Measurements from ENCODE around the gene CETP.
"Not testable (repeated sequence)": the region's sequence is repeated elsewhere in the genome, so short reads cannot be mapped to it uniquely, and the experiment has no call there.

Gene CETP

GRCh38 chr16:56970934-56971767 lies 9.4 kb downstream of the CETP start:
- H3K4me3 ChIP-seq (ENCODE audit: insufficient read depth, low read depth, low read length, poor library complexity, severe bottlenecking), result no peak overlapping the region
- no peaks in the 10 kb centered on the region for H3K9me3 ChIP-seq (ENCODE audit: control insufficient read depth, low read length)
- peak in 2 of 3 donors; percentile 27 to 29 for DNase-seq
- no peaks in the 10 kb centered on the region for H3K36me3 ChIP-seq (ENCODE audit: control insufficient read depth, insufficient read depth, low read length)
- no peaks in the 10 kb centered on the region for H3K4me1 ChIP-seq (ENCODE audit: control insufficient read depth, insufficient read depth, low read length, poor library complexity, severe bottlenecking)
- H3K27ac ChIP-seq (ENCODE audit: insufficient read depth, low read length, poor library complexity, severe bottlenecking), result no peak overlapping the region
- no peaks in the 10 kb centered on the region for H3K27me3 ChIP-seq (replicated peaks; ENCODE audit: control insufficient read depth, insufficient read depth, low read length, poor library complexity, severe bottlenecking)

GRCh38 chr16:56971768-56972043 lies 10.0 kb downstream of the CETP start:
- Histone ChIP-seq H3K27me3 (replicated peaks; ENCODE audit: control insufficient read depth, insufficient read depth, low read length, poor library complexity, severe bottlenecking) (no peaks in the 10 kb centered on the region), H3K36me3 (ENCODE audit: control insufficient read depth, insufficient read depth, low read length) (no peaks in the 10 kb centered on the region), H3K27ac (ENCODE audit: insufficient read depth, low read length, poor library complexity, severe bottlenecking) (no peak overlapping the region), H3K4me3 (ENCODE audit: insufficient read depth, low read depth, low read length, poor library complexity, severe bottlenecking) (no peak overlapping the region), H3K9me3 (ENCODE audit: control insufficient read depth, low read length) (no peaks in the 10 kb centered on the region), H3K4me1 (ENCODE audit: control insufficient read depth, insufficient read depth, low read length, poor library complexity, severe bottlenecking) (no peaks in the 10 kb centered on the region)
- no peak for DNase-seq

- H3K36me3 ChIP-seq (ENCODE audit: control insufficient read depth, insufficient read depth, low read length), result no peaks in the 10 kb centered on the region
Measured at GRCh38 chr16:56972403-56973293, 10.9 kb downstream of the CETP start.

GRCh38 chr16:56973294-56973689 lies 11.5 kb downstream of the CETP start:
- DNase-seq, result no peak
- Histone ChIP-seq H3K27ac (ENCODE audit: insufficient read depth, low read length, poor library complexity, severe bottlenecking) (no peak overlapping the region), H3K9me3 (ENCODE audit: control insufficient read depth, low read length) (no peaks in the 10 kb centered on the region), H3K4me3 (ENCODE audit: insufficient read depth, low read depth, low read length, poor library complexity, severe bottlenecking) (no peak overlapping the region), H3K27me3 (replicated peaks; ENCODE audit: control insufficient read depth, insufficient read depth, low read length, poor library complexity, severe bottlenecking) (no peaks in the 10 kb centered on the region), H3K4me1 (ENCODE audit: control insufficient read depth, insufficient read depth, low read length, poor library complexity, severe bottlenecking) (no peaks in the 10 kb centered on the region), H3K36me3 (ENCODE audit: control insufficient read depth, insufficient read depth, low read length) (no peaks in the 10 kb centered on the region)

More at GRCh38 chr16:56972403-56973293, 10.9 kb downstream of the CETP start:
- Histone ChIP-seq H3K4me3 (ENCODE audit: insufficient read depth, low read depth, low read length, poor library complexity, severe bottlenecking) (no peak overlapping the region), H3K27me3 (replicated peaks; ENCODE audit: control insufficient read depth, insufficient read depth, low read length, poor library complexity, severe bottlenecking) (no peaks in the 10 kb centered on the region), H3K27ac (ENCODE audit: insufficient read depth, low read length, poor library complexity, severe bottlenecking) (no peak overlapping the region), H3K9me3 (ENCODE audit: control insufficient read depth, low read length) (no peaks in the 10 kb centered on the region), H3K4me1 (ENCODE audit: control insufficient read depth, insufficient read depth, low read length, poor library complexity, severe bottlenecking) (no peaks in the 10 kb centered on the region)
- no peak for DNase-seq

- not testable (repeated sequence) for H3K36me3 ChIP-seq (ENCODE audit: control insufficient read depth, insufficient read depth, low read length); H3K9me3 ChIP-seq (ENCODE audit: control insufficient read depth, low read length); H3K4me1 ChIP-seq (ENCODE audit: control insufficient read depth, insufficient read depth, low read length, poor library complexity, severe bottlenecking); DNase-seq; H3K4me3 ChIP-seq (ENCODE audit: insufficient read depth, low read depth, low read length, poor library complexity, severe bottlenecking); H3K27me3 ChIP-seq (replicated peaks; ENCODE audit: control insufficient read depth, insufficient read depth, low read length, poor library complexity, severe bottlenecking); H3K27ac ChIP-seq (ENCODE audit: insufficient read depth, low read length, poor library complexity, severe bottlenecking)
Measured at GRCh38 chr16:56973899-56974298, 12.1 kb downstream of the CETP start.

GRCh38 chr16:56974549-56975300 lies 13.0 kb downstream of the CETP start:
- Histone ChIP-seq H3K27ac (ENCODE audit: insufficient read depth, low read length, poor library complexity, severe bottlenecking) (no peak overlapping the region), H3K27me3 (replicated peaks; ENCODE audit: control insufficient read depth, insufficient read depth, low read length, poor library complexity, severe bottlenecking) (no peaks in the 10 kb centered on the region), H3K9me3 (ENCODE audit: control insufficient read depth, low read length) (no peaks in the 10 kb centered on the region), H3K36me3 (ENCODE audit: control insufficient read depth, insufficient read depth, low read length) (no peaks in the 10 kb centered on the region), H3K4me3 (ENCODE audit: insufficient read depth, low read depth, low read length, poor library complexity, severe bottlenecking) (no peak overlapping the region), H3K4me1 (ENCODE audit: control insufficient read depth, insufficient read depth, low read length, poor library complexity, severe bottlenecking) (no peaks in the 10 kb centered on the region)
- DNase-seq, result no peak

- no peak for DNase-seq
- Histone ChIP-seq H3K4me1 (ENCODE audit: control insufficient read depth, insufficient read depth, low read length, poor library complexity, severe bottlenecking) (no peaks in the 10 kb centered on the region), H3K27me3 (replicated peaks; ENCODE audit: control insufficient read depth, insufficient read depth, low read length, poor library complexity, severe bottlenecking) (no peaks in the 10 kb centered on the region), H3K27ac (ENCODE audit: insufficient read depth, low read length, poor library complexity, severe bottlenecking) (no peak overlapping the region), H3K9me3 (ENCODE audit: control insufficient read depth, low read length) (no peaks in the 10 kb centered on the region), H3K36me3 (ENCODE audit: control insufficient read depth, insufficient read depth, low read length) (no peaks in the 10 kb centered on the region), H3K4me3 (ENCODE audit: insufficient read depth, low read depth, low read length, poor library complexity, severe bottlenecking) (no peak overlapping the region)
Measured at GRCh38 chr16:56975714-56976113, 14.0 kb downstream of the CETP start.

GRCh38 chr16:56977216-56977615 lies 15.5 kb downstream of the CETP start:
- DNase-seq, result no peak
- Histone ChIP-seq H3K4me1 (ENCODE audit: control insufficient read depth, insufficient read depth, low read length, poor library complexity, severe bottlenecking) (no peaks in the 10 kb centered on the region), H3K36me3 (ENCODE audit: control insufficient read depth, insufficient read depth, low read length) (peaks cover 3% of the 10 kb centered on the region), H3K4me3 (ENCODE audit: insufficient read depth, low read depth, low read length, poor library complexity, severe bottlenecking) (no peak overlapping the region), H3K27ac (ENCODE audit: insufficient read depth, low read length, poor library complexity, severe bottlenecking) (no peak overlapping the region), H3K27me3 (replicated peaks; ENCODE audit: control insufficient read depth, insufficient read depth, low read length, poor library complexity, severe bottlenecking) (no peaks in the 10 kb centered on the region), H3K9me3 (ENCODE audit: control insufficient read depth, low read length) (no peaks in the 10 kb centered on the region)

- Histone ChIP-seq H3K36me3 (ENCODE audit: control insufficient read depth, insufficient read depth, low read length) (peaks cover 8% of the 10 kb centered on the region), H3K9me3 (ENCODE audit: control insufficient read depth, low read length) (no peaks in the 10 kb centered on the region), H3K4me3 (ENCODE audit: insufficient read depth, low read depth, low read length, poor library complexity, severe bottlenecking) (no peak overlapping the region), H3K4me1 (ENCODE audit: control insufficient read depth, insufficient read depth, low read length, poor library complexity, severe bottlenecking) (peaks cover 2% of the 10 kb centered on the region), H3K27ac (ENCODE audit: insufficient read depth, low read length, poor library complexity, severe bottlenecking) (no peak overlapping the region), H3K27me3 (replicated peaks; ENCODE audit: control insufficient read depth, insufficient read depth, low read length, poor library complexity, severe bottlenecking) (no peaks in the 10 kb centered on the region)
- no peak for DNase-seq
Measured at GRCh38 chr16:56977823-56978430, 16.2 kb downstream of the CETP start.

All from effector memory CD4-positive, alpha-beta T cell (primary cell).